ENCODE measurements around the gene NKTR. TPM values are rescaled to one million over a fixed set of nuclear protein-coding genes. Genes with fewer than 3 reads are reported as not detected.
A peak's percentile ranks its signal among the peaks of the same experiment; 100 is the strongest.

Gene NKTR
- total RNA-seq, 6 experiments from 2014 or later, result 21.9 to 35.2 (median 28.4) TPM

DNA sequence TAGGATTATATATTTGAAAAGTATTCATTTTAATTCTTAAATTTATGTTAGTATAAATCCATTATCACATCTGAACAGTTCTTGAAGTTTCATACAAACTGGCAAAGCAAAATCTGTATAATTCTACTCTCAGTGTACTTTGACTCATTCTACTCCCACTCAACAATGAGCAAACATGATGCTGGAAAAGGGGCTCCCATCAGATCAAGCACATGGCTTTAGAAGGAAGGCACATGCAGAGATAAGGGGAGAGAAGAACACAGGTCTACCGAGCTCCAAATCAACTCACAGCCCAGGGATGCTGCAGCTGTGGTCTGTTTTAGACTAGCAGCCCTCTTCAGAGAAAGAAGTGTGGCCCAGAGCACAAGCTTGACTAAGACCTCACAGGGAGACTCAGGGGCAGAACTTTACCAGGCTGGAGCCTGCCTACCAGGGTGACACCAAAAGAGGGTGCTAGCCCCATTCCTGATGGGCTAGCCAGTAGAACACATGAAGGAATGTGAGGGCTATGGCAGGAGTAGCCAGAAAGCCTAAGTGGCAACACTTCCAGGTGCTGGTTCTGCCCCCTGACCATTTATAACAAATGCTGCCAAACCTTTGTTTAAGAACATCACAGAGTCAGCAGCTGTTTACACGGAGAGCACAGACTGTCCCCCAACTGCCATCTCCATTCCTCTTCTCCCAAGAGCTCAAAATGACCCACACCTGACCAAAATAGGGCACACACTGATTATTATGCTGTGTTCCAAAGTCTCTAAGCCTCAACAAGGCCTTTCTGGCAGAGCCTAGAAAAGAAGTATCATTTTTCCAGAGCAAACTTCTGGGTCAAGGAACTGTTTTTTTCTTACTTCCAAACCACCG is 38.2 kb upstream of the NKTR start:
- Histone ChIP-seq H3K27ac (no peak overlapping the region), H3K27me3 (no peaks in the 10 kb centered on the region), H3K4me3 (no peak overlapping the region), H3K4me1 (no peaks in the 10 kb centered on the region), H3K36me3 (peaks cover 0 to 16% (median 4%) of the 10 kb centered on the region in 4 donors), H3K9me3 (no peaks in the 10 kb centered on the region)
- DNase-seq, result no peak
- WGBS (ENCODE audit: insufficient coverage, low coverage, low lambda C conversion rate, missing lambda C conversion rate), result 57% methylated on average over 3 of the region's 3 CpGs
- peak; percentile 33 to 80 (median 38) for ATAC-seq
- intact Hi-C loops (cut with DNase I), result no loop called here
- no peak for TF ChIP-seq POLR2A (IDR thresholded peaks at IDR 0.05)
- TF ChIP-seq, protein P1, sequence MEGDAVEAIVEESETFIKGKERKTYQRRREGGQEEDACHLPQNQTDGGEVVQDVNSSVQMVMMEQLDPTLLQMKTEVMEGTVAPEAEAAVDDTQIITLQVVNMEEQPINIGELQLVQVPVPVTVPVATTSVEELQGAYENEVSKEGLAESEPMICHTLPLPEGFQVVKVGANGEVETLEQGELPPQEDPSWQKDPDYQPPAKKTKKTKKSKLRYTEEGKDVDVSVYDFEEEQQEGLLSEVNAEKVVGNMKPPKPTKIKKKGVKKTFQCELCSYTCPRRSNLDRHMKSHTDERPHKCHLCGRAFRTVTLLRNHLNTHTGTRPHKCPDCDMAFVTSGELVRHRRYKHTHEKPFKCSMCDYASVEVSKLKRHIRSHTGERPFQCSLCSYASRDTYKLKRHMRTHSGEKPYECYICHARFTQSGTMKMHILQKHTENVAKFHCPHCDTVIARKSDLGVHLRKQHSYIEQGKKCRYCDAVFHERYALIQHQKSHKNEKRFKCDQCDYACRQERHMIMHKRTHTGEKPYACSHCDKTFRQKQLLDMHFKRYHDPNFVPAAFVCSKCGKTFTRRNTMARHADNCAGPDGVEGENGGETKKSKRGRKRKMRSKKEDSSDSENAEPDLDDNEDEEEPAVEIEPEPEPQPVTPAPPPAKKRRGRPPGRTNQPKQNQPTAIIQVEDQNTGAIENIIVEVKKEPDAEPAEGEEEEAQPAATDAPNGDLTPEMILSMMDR (IDR thresholded peaks at IDR 0.05), result no peak

DNA sequence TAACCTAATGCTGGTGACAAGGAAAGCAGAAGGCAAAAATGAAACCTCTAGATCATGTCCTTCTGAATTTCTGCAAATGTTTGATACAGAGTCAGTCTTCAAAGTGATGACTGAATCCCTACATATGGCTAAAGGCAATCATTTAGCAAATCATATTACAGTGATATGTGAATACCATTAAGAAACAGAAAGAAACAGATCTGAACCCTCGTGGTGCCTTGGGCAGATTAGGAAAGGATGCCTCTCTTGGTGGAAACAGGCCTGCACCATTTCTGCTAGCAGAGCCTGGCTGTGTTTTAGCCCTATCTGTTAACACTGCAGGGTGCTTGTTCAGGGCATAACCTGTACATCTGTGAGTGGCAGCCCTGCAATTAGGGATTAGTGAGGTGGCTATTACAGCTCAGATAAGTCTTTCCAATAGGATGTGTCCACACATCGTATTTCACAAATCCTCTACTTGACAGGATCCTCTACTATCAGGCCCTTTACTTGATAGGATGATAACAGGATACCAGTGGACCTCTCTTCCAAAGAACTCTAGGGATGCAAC is 30.8 kb upstream of the NKTR start:
- Histone ChIP-seq H3K36me3 (peaks cover 0 to 10% (median 5%) of the 10 kb centered on the region in 4 donors), H3K4me1 (no peaks in the 10 kb centered on the region), H3K27ac (no peak overlapping the region), H3K27me3 (no peaks in the 10 kb centered on the region), H3K9me3 (no peaks in the 10 kb centered on the region), H3K4me3 (no peak overlapping the region)
- DNase-seq (no peak), ATAC-seq (no peak)
- WGBS (ENCODE audit: insufficient coverage, low coverage, low lambda C conversion rate, missing lambda C conversion rate), result 64% methylated on average over 1 of the region's 2 CpGs
- intact Hi-C loops (cut with DNase I), result no loop called here
- TF ChIP-seq, protein P1 (IDR thresholded peaks at IDR 0.05), result no peak
- TF ChIP-seq POLR2A (IDR thresholded peaks at IDR 0.05), result no peak

DNA sequence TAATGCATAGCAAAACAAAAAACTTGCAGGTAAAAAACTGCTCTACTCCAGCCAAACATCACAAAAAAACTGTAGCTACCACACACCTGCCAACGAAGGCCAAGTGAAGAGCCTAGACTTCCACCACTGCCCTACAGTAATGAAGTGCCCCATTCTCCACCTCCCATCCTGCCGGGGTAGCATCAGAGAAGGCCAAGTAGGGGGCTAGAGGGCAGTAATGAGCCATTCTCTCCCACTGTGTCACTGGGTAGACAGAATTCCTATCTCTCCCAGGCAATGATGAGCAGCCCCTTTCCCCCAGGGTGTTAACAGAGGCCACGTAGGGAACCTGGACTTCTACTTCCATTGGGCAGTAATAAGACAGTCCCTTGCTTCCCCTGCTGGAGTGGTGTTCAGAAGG is 28.2 kb upstream of the NKTR start:
- TF ChIP-seq POLR2A (IDR thresholded peaks at IDR 0.05), result no peak
- TF ChIP-seq, protein P1 (IDR thresholded peaks at IDR 0.05), result peak in 3 of 4 donors; percentile 43 to 57 (median 54)
- WGBS (ENCODE audit: insufficient coverage, low coverage, low lambda C conversion rate, missing lambda C conversion rate), result 49% methylated on average over 3 of the region's 3 CpGs
- peaks cover 0 to 10% (median 4%) of the 10 kb centered on the region in 4 donors for H3K36me3 ChIP-seq
- peak; percentile 86 to 93 (median 90) for ATAC-seq
- no peak overlapping the region for H3K4me3 ChIP-seq
- peak in 1 of 3 donors; percentile 25 for DNase-seq
- no peaks in the 10 kb centered on the region for H3K27me3 ChIP-seq
- intact Hi-C loops (cut with DNase I), result no loop called here
- no peaks in the 10 kb centered on the region for H3K4me1 ChIP-seq
- H3K9me3 ChIP-seq, result no peaks in the 10 kb centered on the region
- H3K27ac ChIP-seq, result no peak overlapping the region

DNA sequence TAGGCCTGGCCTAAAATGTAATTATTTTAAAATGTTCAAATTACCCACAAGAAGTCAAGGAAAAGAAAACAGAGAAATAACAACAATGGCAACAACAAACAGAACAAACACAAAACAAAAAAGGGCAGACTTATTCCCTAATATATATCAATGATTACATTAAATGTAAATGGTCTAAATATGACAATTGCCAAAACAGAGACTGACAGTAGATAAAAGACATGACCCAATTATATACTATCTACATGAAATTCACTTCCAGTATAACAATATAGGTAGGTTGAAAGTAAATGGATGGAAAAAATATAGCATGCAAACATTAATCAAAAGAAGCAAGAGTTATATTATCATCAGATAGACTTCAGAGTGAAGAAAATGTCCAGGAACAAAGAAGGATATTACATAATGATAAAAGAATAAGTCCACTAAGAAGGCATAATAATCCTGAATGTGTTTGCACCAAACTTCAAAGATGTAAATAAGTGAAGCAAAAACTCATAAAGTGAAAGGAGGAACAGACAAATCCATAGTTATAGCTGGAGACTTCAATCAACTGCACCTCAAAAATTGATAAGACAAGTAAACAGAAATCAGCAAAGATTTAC is 25.2 kb upstream of the NKTR start:
- H3K9me3 ChIP-seq, result no peaks in the 10 kb centered on the region
- no peaks in the 10 kb centered on the region for H3K27me3 ChIP-seq
- H3K4me3 ChIP-seq, result no peak overlapping the region
- H3K36me3 ChIP-seq, result no peaks in the 10 kb centered on the region
- intact Hi-C loops (cut with DNase I), result no loop called here
- DNase-seq, result no peak
- no peak for ATAC-seq
- no peak overlapping the region for H3K27ac ChIP-seq
- no peaks in the 10 kb centered on the region for H3K4me1 ChIP-seq
- TF ChIP-seq, protein P1 (IDR thresholded peaks at IDR 0.05), result no peak
- TF ChIP-seq POLR2A (IDR thresholded peaks at IDR 0.05), result no peak

All from right lobe of liver (tissue), 6 donors.